Keratinocyte (primary cell): ENCODE data around the gene CNTNAP5. TPM values are rescaled to one million over a fixed set of nuclear protein-coding genes. Genes with fewer than 3 reads are reported as not detected.

Experiments used
- DNase-seq: peaks from one replicate; pipeline ENCODE4 v3.0.0-alpha.2; 2011; ENCODE audit warnings: low read depth, missing footprints, low spot score
- FAIRE-seq: peaks from 2 replicates; lab custom pipeline; 2011; peaks lifted over from hg19 to GRCh38; lab: Jason Lieb, UNC
- H2AFZ ChIP-seq: 2 replicates; pipeline ENCODE4 v1.6.0; 2012; ENCODE audit warnings: low read length, control low read depth, inconsistent platforms; ENCODE audit not compliant: control insufficient read depth
- H3K27ac ChIP-seq: 2 replicates; pipeline ENCODE4 v1.5.1; 2011; ENCODE audit warnings: low read length; ENCODE audit not compliant: control insufficient read depth, insufficient read depth
- H3K27me3 ChIP-seq: 3 replicates; pipeline ENCODE4 v1.6.0; 2011; ENCODE audit warnings: low read length; ENCODE audit not compliant: control insufficient read depth, insufficient read depth; ENCODE audit errors: extremely low read depth
- H3K36me3 ChIP-seq, 2 experiments: 2 replicates in 1 of 2; 3 replicates in 1 of 2; pipeline ENCODE4 v1.5.1; 2011; ENCODE audit warnings: low read length in 2 of 2, mild to moderate bottlenecking in 1 of 2; ENCODE audit not compliant: control insufficient read depth in 2 of 2, insufficient read depth in 2 of 2; ENCODE audit errors: extremely low read depth in 1 of 2
- H3K4me1 ChIP-seq: 3 replicates; pipeline ENCODE4 v1.5.1; 2011; ENCODE audit warnings: low read length; ENCODE audit not compliant: control insufficient read depth, insufficient read depth; ENCODE audit errors: extremely low read depth
- H3K4me2 ChIP-seq: 3 replicates; pipeline ENCODE4 v1.6.0; 2011; ENCODE audit warnings: low read depth, low read length; ENCODE audit not compliant: control insufficient read depth, insufficient read depth; ENCODE audit errors: extremely low read depth
- H3K4me3 ChIP-seq, 3 experiments: fragments of 200-600 bp in 1 of 3; sonication (generic) in 1 of 3; 2 replicates in 2 of 3; 3 replicates in 1 of 3; pipeline ENCODE4 v1.5.1; 2011 to 2016; ENCODE audit warnings: low read length in 3 of 3, mild to moderate bottlenecking in 3 of 3, control low read depth in 2 of 3, inconsistent platforms in 1 of 3, low read depth in 1 of 3, mixed read lengths in 1 of 3, mixed run types in 1 of 3, moderate library complexity in 1 of 3; ENCODE audit not compliant: control insufficient read depth in 2 of 3, insufficient read depth in 2 of 3; ENCODE audit errors: extremely low read depth in 1 of 3
- H3K79me2 ChIP-seq: 2 replicates; pipeline ENCODE4 v1.6.0; 2012; ENCODE audit warnings: low read length; ENCODE audit not compliant: control insufficient read depth, insufficient read depth
- H3K9ac ChIP-seq: 3 replicates; pipeline ENCODE4 v1.6.0; 2011; ENCODE audit warnings: low read length; ENCODE audit not compliant: control insufficient read depth, insufficient read depth; ENCODE audit errors: extremely low read depth
- H3K9me1 ChIP-seq: 3 replicates; pipeline ENCODE4 v1.6.0; 2011; ENCODE audit warnings: low read length; ENCODE audit not compliant: control insufficient read depth, insufficient read depth; ENCODE audit errors: extremely low read depth
- H3K9me3 ChIP-seq: 2 replicates; pipeline ENCODE4 v1.5.1; 2012; ENCODE audit warnings: low read depth, low read length; ENCODE audit not compliant: control insufficient read depth
- H4K20me1 ChIP-seq: 3 replicates; pipeline ENCODE4 v1.6.0; 2011; ENCODE audit warnings: low read length; ENCODE audit not compliant: control insufficient read depth, insufficient read depth; ENCODE audit errors: extremely low read depth
- CTCF ChIP-seq, 3 experiments: IDR thresholded peaks in 1 of 3; conservative IDR thresholded peaks in 1 of 3; optimal IDR thresholded peaks in 1 of 3; 2 replicates in 2 of 3; 3 replicates in 1 of 3; pipeline versions ENCODE3 to v1.5.1; 2011; ENCODE audit warnings: low read length in 3 of 3, mild to moderate bottlenecking in 3 of 3, moderate library complexity in 2 of 3, control low read depth in 1 of 3, inconsistent platforms in 1 of 3; ENCODE audit not compliant: insufficient read depth in 2 of 3; ENCODE audit errors: extremely low read depth in 1 of 3
- EZH2 ChIP-seq: IDR thresholded peaks from one replicate; pipeline ENCODE4 v1.6.1; 2012; ENCODE audit warnings: inconsistent platforms, mild to moderate bottlenecking, low read length, moderate library complexity
- dilution Hi-C: fragments of 300-500 bp; cut with MboI; formaldehyde crosslinking; loops from one replicate; pipeline ENCODE4 v1.7.0; 2020; ENCODE audit warnings: low sequenced_read_pairs; ENCODE audit not compliant: extremely low pct_ligation_motif_present
- polyA plus RNA-seq, 5 experiments: library from polyadenylated mRNA; depleted of rRNA in 3 of 5; stranded (reverse) in 3 of 5; stranded (forward) in 1 of 5; unstranded in 1 of 5; fragments of >200 nt; gene quantifications; 1 replicate in 1 of 5; 2 replicates in 3 of 5; 3 replicates in 1 of 5; pipeline versions ENCODE4 v1.2.1 to v1.2.3, GENCODE V29; 2011 to 2012; ENCODE audit warnings: missing spikeins in 2 of 5, low read depth in 1 of 5, low replicate concordance in 1 of 5

CNTNAP5 gene
- polyA plus RNA-seq, 1 donor (not counting 4 experiments of a cell fraction or from before 2014, with no cell fraction given), result not detected

- FAIRE-seq (no peak), DNase-seq (no peak)
- Histone ChIP-seq H3K4me1 (no peaks in the 10 kb centered on the region), H3K27ac (no peak overlapping the region), H3K9me1 (no peaks in the 10 kb centered on the region), H3K9me3 (no peaks in the 10 kb centered on the region), H3K4me2 (no peak overlapping the region), H3K9ac (no peak overlapping the region), H2AFZ (no peak overlapping the region), H3K79me2 (no peaks in the 10 kb centered on the region), H3K27me3 (no peaks in the 10 kb centered on the region), H3K36me3 (no peaks in the 10 kb centered on the region), H3K4me3 (no peak overlapping the region), H4K20me1 (no peaks in the 10 kb centered on the region)
- no peak for TF ChIP-seq EZH2
- TF ChIP-seq CTCF (optimal IDR thresholded peaks at IDR 0.05 in 1 of 3, IDR thresholded peaks at IDR 0.05 in 1 of 3, conservative IDR thresholded peaks at IDR 0.05 in 1 of 3; ENCODE audit: extremely low read depth in 1 of 3, insufficient read depth in 2 of 3, low read length in 3 of 3), result no peak
- dilution Hi-C loops, result no loop called here
Observed at GRCh38 chr2:124920448-124920847, 895.4 kb downstream of the CNTNAP5 start.

DNA sequence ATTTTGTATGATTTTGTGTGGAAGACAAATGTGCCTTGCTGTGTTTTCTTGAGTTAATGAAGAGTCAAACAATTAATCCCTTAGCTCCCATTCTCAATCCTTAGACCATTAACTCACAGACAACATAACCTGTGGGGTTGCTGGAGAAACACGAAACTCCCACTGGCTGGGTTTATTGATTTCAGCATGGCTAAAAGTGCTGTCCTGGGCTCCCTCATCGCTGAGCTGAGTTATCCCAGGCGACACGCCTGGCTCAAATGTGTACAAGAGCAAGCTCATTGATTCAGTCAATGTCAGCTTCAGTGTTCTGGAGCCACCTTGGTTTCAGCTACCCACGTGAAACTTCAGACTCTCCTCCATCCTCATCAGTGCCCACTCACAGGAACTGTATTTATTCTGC lies 896.1 kb downstream of the CNTNAP5 start:
- Histone ChIP-seq H3K79me2 (no peaks in the 10 kb centered on the region), H3K27ac (no peak overlapping the region), H3K9me1 (no peaks in the 10 kb centered on the region), H3K4me2 (no peak overlapping the region), H3K4me3 (no peak overlapping the region), H4K20me1 (no peaks in the 10 kb centered on the region), H3K4me1 (no peaks in the 10 kb centered on the region), H3K9ac (no peak overlapping the region), H3K27me3 (no peaks in the 10 kb centered on the region), H3K36me3 (no peaks in the 10 kb centered on the region), H2AFZ (no peak overlapping the region), H3K9me3 (no peaks in the 10 kb centered on the region)
- TF ChIP-seq CTCF (optimal IDR thresholded peaks at IDR 0.05 in 1 of 3, IDR thresholded peaks at IDR 0.05 in 1 of 3, conservative IDR thresholded peaks at IDR 0.05 in 1 of 3; ENCODE audit: extremely low read depth in 1 of 3, insufficient read depth in 2 of 3, low read length in 3 of 3), result no peak
- no peak for TF ChIP-seq EZH2
- no peak for DNase-seq
- no peak for FAIRE-seq
- dilution Hi-C loops, result no loop called here
